Activated CD8-positive, alpha-beta memory T cell treated with anti-CD3 and anti-CD28 coated beads for 36 hours (primary cell): ENCODE results near the gene LILRA5. TPM values are rescaled to one million over a fixed set of nuclear protein-coding genes. Genes with fewer than 3 reads are reported as not detected.
"Not testable (repeated sequence)": the region's sequence is repeated elsewhere in the genome, so short reads cannot be mapped to it uniquely, and the experiment has no call there.

Experiments used
- CTCF ChIA-PET: fragments of 350-600 bp; sonication (Branson Sonifier 250); formaldehyde crosslinking; loops from one replicate; lab custom pipeline; 2021; ENCODE audit warnings: antibody characterized with exemption; lab: Charles Lee
- POLR2A ChIA-PET: fragments of 350-600 bp; sonication (Branson Sonifier 250); formaldehyde crosslinking; loops from one replicate; lab custom pipeline; 2021; ENCODE audit warnings: antibody characterized with exemption; lab: Charles Lee
- total RNA-seq, 2 experiments: library from RNA; stranded (reverse); gene quantifications; one replicate each; pipeline ENCODE4 v1.2.3, GENCODE V29; 2021

LILRA5 gene
- total RNA-seq, 2 experiments from 2014 or later: not detected

DNA sequence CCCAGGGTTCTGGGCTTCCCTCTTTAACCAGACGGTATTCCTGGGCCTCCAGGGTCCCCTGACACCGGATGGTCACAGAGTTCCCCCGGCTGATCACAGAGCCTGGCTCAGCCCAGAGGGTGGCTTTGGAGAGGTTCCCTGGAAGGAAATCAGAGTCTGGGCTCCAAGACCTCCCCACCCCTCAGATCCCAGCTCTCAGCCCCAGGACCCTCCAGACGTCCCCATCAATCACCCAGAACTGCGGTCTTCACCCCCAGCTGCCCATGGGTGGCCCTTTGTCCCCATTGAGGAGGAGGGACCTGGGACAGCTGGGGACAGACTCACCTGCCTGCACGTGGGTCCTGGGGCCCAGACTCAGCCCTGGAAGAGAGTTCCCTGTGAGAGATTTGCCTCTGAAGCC, 955 bp downstream of the LILRA5 start:
- ChIA-PET CTCF (no interaction called here), POLR2A (no interaction called here)

DNA sequence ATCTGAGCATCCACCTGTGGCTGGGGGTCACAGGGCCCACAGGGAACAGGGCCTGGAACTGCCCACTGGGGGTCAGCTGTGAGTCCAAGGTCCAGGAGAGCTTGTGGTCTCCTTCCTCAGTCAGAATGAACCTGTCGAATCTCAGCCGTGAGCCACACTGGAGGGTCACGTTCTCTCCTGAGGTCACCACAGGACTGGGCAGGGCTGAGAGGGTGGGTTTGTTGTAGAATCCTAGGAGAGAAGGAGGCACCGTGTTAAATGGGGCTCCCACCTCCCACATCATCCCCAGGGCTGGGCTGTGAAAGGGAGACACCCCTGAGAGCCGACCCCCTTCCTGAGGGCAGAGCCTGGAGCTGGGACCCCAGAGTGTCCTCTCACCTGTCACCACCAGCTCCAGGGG, 1.5 kb downstream of the LILRA5 start:
- ChIA-PET POLR2A (no interaction called here), CTCF (interaction anchor here (0.7 kb wide), 1 partner anchor 19 kb away, joined by 3 read pairs; no protein-coding TSS in a partner anchor)

DNA sequence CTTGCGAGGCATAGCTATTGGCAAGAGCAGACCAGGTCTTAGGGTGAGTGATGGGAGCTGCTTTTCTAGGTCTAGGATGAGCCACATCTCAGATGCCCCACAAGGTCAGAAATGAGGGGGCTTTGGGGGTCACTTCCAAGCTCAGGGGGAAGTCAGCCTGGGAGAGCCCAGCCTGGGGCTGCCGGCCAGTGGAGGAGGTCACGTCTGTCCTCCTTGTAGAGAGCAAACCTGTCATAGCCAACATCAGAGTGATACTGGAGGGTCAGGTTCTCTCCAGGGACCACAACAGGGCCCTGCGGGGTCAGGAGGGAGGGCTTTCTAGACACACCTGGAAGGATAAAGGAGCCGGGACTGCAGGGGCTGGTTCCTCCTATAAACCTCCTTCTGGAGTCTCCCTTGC, 2.4 kb downstream of the LILRA5 start:
- CTCF ChIA-PET: interaction anchor here (0.7 kb wide), 1 partner anchor 20 kb away, joined by 3 read pairs; no protein-coding TSS in a partner anchor
- POLR2A ChIA-PET: no interaction called here

DNA sequence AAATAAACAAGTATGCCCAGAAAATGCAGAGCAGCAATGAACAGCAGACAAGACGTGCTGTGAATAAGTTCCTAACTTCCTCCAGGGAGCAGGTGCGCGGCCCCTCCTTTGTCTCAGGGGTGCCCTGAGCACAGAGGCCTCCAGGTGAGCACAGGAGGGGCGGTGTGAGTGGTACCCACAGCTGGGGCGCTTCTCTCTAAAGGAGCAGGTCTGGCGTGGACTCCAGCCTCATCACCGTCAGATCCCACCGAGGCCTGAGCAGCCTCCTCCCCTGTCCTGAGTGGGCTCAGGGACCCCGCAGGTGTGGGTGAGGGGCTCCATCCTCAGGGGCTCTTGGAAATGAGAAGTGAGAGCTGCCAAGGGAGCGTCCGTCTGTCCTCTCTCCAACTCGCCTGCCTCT, 3.2 kb downstream of the LILRA5 start:
- ChIA-PET POLR2A (no interaction called here), CTCF (no interaction called here)

DNA sequence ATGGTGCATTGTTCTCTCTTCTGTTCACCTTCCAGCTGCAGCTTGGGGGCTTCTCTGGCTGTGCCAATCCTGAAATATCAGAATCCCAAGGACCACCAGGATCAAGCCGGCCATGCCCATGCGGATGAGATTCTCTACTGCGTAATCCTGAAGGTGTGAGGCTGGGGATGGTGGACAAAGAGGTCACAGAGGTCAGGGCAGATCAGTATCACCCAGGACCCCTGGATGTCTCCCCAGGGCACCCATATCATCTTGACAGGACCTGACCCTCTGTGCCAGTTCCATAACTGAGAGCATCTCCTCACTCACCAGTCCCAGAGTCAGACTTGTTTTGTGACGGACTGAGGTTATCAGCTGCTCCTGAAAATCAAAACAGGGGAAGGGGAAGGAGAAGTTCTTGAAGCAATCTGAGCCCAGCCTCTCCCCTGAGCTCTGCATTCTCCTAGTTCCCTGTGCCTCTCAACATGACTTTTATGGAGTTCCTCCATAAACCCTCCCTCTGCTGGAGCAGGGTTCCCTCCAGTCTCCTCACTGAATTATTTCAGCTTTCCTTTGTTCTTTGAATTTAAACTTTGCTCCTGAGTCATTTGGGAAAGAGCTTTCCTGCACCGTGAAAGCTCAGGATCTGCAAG, 5.5 kb downstream of the LILRA5 start:
- ChIA-PET CTCF (no interaction called here), POLR2A (no interaction called here)

DNA sequence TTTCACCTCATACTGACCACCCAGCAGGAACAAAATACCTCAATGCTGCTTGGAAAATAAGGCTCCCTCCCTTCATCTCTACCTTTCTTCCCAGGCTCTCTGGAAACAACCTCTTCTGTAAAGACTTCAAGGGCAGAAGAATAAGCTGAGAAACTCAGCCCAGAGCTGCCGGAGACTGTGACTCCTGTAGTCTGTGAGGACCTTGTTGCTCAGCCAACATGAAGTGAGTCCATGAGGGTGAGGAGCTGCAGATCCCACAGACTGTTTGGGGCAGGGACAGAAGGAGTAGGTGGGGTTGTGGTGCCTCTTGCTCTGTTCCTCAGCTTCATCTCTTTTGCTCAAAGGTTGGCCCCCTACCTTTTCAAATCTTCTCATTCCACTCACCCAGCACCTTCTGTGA, 7.8 kb downstream of the LILRA5 start:
- POLR2A ChIA-PET: no interaction called here
- CTCF ChIA-PET: no interaction called here

DNA sequence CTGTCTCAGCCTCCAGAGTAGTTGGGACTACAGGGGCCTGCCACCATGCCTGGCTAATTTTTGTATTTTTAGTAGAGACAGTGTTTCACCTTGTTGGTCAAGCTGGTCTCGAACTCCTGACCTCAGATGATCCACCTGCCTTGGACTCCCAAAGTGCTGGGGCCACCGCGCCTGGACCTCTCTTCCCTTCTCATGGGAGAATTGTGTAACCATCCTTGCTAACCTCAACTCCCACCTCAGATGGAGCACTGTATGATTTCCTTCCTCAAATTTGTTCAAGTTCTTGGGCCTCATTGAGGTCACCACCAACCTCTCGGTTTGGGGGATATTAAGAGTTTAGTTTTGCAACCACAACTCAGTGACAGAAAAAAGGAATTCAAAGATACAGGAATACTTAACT, 10.7 kb downstream of the LILRA5 start:
- ChIA-PET POLR2A (no interaction called here), CTCF (no interaction called here)

DNA sequence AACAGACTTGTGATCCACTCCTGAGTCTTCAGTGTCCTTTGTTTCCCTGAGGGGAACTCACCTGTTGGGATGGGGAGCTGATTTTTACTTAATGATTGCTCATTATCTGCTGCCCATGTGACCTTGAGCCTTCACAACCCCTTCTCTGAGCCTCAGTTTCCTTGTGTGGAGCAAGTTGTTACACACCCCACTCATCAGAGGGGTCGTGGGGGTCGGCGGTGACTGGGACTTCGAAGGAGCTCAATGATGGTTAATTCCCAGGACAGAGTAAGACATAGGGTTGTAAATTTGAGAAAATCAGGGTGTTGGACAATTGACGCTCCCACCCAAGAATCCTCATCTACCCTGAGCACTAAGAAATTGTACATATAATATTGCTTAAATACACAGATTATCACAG, 13.5 kb downstream of the LILRA5 start:
- CTCF ChIA-PET: no interaction called here
- POLR2A ChIA-PET: no interaction called here

DNA sequence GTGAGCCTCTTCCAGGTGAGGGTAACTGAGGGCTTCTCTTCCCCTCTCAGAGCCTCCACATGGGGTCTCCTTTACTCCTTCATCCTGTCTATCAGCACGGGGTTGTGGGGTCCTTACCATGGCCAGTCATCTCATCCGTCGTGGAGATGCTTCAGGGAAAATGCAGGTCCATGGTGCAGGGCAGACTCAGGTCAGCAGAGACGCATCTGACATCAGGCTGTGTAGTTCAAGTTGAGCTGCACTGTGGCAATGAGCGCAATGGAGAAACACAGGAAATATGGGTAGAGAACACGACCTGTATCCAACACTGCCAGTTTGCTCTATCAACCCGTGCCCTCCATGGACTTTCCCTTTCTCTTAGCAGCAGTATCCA, 13.9 kb downstream of the LILRA5 start:
- ChIA-PET POLR2A (no interaction called here), CTCF (no interaction called here)

DNA sequence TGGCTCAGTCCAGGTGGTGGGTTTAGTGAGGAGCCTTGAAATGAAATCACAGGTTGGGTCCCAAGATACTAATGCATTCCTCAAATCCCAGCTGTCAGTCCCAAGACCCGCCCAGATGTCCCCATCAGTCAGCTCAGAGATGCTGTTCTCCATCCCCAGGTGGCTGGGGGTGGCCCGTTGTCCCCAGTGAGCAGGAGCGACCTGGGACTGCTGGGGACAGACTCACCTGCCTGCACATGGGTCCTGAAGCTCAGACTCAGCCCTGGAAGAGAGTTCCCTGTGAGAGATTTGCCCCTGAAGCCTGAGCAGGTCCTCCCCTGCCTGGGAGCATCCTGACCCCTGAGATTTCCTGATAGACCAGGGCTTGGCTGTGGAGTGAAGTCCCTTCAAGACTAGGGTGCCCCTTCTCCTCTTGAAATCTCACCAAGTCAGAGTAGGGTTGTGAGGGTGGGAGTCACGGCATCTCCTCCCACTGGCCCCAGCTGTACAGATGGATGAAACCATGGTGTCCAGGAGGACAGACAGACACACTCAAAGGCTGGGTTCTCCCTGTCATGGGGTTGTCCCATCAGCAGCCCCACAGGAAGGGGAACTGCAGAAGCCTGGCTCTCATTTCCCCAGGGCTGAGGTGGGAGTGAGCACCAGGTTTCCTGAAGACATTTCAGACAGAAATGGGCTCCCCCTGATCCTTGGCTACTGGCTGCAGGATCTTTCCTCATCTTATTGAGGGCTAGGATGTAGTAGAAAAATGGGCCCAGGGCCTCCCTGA, 14.4 kb downstream of the LILRA5 start:
- ChIA-PET POLR2A (no interaction called here), CTCF (no interaction called here)

DNA sequence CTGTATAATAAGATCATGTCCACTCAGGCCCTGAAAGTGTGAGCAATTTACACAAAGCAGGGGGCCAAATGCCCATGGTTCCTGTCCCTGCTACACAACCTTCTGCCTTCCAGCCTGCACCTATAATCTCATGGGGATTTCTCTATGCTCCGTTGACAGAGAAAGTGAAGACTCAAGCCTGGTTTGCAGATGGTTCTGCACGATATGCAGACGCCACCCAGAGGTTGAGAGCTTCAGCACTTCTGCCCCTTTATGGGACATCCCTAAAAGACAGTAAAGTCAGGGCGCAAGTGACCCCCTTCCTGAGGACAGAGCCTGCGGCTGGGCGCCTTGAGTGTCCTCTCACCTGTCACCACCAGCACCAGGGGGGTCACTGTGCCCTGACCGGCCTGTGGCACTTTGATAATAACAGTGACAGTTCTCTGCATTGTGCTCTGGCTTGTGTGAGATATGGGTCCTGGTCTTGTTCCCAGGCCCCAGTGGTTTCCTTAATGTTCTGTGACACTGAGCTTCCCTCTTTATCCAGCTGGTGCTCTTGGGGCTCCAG, 15.1 kb downstream of the LILRA5 start:
- CTCF ChIA-PET: interaction anchor here (0.6 to 1.1 kb wide), 2 partner anchors 32 to 93 kb away, joined by 3 read pairs; no protein-coding TSS in a partner anchor

DNA sequence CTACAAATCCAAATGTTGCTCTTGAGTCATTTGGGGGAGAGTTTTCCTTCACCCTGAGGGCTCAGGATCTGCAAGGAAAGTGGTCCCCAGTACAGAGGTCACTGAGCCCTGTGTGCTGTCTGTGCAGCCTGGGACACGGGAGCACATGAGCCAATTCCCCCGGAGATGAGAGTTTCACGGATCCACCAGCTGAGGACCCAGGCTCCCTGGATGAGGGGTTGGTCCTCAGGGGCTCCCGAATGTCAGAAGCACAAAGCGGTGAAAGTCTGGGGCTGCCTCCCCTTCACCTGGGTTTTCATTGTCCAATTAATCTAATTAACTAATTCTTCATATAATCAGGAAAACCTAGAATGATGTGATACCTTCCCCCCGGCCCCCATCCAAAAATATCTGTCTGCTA, 18.4 kb downstream of the LILRA5 start:
- ChIA-PET CTCF (no interaction called here), POLR2A (no interaction called here)

More for the DNA sequence above, 15.1 kb downstream of the LILRA5 start:
- POLR2A ChIA-PET: no interaction called here

DNA sequence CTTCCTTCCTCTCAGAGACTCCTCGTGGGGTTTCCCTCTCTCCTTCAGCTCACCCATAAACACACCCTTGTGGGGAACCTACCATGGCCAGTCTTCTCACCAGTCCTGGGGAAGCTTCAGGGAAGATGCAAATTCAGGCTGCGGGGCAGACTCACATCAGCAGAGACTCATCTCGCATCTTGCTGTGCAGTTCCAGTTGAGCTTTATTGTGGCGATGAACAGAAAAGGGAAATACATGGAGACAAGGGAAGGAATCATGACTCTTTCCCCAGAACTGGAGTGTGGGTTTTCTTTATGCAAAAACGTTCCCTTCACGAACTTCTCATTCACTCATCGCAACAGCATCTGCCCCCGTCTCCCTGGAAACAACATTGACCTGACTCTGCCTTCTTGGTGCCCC, 23.8 kb downstream of the LILRA5 start:
- CTCF ChIA-PET, POLR2A ChIA-PET: not testable (repeated sequence)

DNA sequence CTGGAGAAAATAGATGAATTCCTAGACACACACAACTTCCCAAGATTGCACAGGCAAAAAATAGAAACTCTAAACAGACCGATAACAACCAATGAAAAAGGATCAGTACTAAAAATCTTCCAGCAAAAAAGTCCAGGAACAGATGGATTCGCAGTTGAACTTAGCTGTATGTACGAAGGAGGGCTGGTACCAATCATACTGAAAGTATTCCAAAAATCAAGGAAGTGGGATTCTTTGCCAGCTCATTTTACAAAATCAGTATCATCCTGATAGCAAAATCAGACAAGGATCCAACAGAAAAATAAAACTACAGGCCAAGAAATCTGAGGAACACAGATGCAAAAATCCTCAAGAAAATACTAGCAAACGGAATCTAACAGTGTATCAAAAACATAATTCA, 25.5 kb downstream of the LILRA5 start:
- CTCF ChIA-PET: no interaction called here
- POLR2A ChIA-PET: no interaction called here

DNA sequence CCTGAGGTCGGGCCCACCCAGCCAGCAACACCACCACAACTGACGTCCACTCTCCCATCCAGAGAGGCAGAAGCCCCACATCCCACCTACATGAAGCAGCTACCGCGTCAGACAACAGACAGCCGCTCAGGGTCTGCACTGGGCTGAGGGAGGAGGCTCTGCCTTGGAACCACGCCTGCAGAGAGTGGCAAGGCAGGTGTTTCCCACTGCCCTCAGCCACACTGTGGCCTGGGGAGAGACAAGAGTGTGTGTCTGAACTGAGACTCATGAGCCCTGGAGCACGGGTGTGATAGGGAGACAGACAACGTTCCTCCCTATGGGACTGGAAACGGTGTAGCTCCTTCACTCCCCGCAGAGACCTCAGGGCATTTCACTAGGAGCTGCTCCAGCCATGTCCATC, 26.7 kb downstream of the LILRA5 start:
- POLR2A ChIA-PET, CTCF ChIA-PET: not testable (repeated sequence)

DNA sequence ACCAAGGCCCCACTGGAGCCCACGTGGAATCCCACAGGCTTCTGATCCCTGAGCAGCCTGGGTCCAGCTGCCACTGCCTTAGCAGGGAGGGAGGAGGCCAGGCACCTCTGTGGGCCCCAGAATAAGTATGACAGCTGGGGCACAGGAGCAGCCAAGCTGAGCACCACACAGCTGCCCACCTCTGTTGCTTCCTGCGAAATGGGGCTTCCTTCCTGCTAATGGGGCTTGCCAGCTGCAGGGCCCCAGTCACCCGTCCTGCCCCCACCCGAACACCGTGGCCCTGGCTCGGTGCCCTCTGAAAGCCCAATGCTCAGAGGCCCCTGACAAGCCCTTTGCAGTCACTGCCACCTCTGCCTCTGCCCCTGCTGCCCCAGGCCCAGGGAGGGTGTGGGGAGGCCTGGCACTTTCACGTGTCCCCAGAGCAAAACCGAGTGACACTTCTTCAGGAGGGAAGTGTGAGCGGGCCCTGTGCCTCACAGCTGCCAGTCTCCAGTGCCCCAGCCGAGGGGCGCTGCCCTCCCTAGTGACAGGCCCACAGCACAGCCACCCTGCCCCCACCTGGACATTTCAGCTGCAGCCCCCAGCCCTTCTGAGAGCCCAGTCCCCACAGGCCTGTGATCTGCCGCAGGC, 27.4 kb downstream of the LILRA5 start:
- POLR2A ChIA-PET, CTCF ChIA-PET: not testable (repeated sequence)

DNA sequence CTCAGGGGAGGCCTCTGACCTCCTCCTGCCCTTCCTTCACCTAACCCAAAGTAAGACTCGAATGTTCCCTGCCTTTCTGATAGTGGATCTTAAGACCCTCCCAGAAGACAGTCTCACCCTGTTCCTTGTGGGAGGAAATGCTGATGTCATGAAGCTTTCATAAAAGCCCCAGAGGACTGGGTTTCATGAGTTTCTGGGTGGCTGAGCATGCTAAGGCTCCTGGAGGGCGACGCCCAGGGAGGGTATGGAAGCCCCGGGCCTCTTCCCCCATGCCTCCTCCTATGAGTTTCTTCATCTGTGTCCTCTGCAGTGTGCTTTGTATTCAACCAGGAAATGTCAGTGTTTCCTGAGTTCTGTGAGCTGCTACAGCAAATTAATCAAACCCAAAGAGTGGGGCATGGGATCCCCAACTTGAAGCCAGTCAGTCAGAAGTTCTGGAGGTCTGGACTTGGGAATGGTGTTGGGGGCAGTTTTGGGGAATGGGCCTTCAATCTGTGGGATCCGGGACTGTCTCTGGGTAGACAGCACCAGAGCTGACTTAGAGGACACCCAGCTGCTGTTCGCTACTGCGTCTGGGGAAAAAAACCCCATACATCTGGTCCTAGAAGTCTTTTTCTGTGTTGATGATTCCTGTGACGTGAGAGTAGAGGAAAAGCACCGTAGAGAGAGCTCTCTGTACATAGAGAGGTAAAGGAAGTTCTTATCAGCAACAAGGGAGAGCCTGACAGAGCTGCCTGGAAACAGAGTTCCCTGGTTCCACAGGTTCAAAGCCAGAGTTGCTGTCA, 30.1 kb downstream of the LILRA5 start:
- POLR2A ChIA-PET: no interaction called here
- CTCF ChIA-PET: no interaction called here

DNA sequence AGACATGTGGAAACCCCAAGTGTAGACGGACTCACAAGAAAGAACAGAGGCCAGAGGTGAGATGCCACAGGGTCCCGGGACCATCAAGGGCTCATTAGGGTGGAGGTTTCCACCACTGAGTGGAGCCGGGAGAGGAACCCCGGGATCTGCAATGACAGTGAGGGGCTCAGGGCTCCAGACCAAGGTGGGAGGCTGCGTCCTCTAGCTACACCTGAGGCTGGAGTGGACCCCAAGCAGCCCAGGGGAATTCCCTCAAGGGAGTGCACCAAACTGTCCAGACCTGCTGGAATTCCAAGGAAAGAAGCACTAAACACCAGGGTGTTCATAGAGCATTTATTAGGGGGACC, 31.3 kb downstream of the LILRA5 start:
- CTCF ChIA-PET, POLR2A ChIA-PET: not testable (repeated sequence)

DNA sequence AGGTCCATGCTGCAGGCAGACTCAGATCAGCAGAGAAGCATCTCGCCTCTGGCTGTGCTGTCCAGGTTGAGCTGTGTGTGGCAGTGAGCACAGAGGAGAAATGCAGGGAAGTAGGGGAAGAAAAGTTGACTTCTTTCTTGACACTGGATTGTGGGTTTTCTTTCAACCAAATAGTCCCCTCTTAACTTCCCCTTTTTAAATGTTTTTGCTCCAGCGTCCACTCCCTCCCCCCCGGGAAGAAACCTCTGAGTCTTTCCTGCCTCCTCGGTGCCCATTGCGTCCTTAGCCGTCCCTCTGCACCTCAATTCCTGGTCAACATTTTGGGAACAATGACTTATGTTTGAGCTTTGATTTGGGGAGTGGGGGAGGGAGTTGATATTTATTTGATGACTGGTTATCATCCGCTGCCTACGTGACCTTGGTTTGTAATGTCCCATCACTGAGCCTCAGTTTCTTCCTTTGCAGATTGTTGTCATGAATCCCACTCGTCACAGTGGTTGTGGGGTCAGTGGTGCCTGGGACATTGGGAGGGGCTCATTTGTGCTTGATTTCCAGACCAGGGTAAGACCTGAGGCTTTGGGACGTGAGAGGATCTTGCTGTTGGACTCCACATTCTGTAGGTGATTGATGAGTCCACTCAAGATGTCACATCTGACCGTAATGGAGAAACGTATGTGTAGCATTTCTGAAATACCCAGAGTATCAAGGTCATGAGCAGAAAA, 31.8 kb downstream of the LILRA5 start, which contains the start of gene LILRB2:
Gene LILRB2 (minus strand): TSS at position 104 of the 722 bp plus-strand sequence. CDS start 614 bp downstream, outside the sequence.
- POLR2A ChIA-PET: no interaction called here
- CTCF ChIA-PET: no interaction called here
